Amniotic epithelial cell (primary cell): ENCODE results near the gene HMX2.

Experiments used
- DNase-seq: peaks from one replicate; pipeline ENCODE4 v3.0.0-alpha.2; 2010; ENCODE audit warnings: low read depth

HMX2 gene, protein sequence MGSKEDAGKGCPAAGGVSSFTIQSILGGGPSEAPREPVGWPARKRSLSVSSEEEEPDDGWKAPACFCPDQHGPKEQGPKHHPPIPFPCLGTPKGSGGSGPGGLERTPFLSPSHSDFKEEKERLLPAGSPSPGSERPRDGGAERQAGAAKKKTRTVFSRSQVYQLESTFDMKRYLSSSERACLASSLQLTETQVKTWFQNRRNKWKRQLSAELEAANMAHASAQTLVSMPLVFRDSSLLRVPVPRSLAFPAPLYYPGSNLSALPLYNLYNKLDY

DNA sequence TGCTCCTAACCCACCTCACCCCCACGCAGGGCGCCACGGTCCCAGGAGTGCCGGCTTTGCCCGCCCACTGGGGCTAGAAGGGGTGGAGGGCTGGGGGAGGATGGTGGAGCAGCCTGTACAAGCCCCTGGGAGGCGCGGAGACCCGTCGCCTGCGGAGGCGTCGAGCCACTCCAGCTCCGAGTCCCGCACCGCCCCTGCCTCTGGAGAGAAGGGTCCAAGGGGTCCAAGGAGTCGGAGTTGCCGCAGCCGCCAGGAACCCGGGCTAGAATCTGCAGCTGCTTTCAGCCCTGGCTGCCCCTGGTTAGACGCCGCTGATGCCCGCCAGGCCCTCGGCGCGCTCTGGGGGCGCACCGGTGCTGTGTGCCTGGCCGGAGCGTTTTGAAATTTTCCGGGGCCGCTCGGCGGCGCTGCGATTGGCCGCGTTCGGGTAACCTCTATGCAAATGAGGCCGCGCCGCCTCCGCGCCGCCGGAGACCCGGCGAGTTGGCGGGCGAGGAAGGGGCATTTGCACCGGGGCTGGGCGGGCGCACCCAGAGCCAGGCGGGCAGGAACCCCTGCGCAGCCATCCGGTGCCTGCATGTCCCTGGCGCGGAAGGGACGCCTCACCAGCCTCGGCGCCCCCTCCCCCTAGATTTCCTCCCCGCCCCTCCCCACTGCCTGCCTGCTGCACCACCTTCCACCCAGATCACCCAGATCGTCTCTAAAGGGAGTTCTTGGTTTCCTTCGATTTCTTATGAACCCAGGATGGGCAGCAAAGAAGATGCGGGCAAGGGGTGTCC, at the start of gene HMX2:
Gene HMX2, plus strand, starts transcription at position 502 of the 779 bp plus-strand sequence. Its CDS starts 243 bp downstream, at position 745.
- DNase-seq, result no peak

DNA sequence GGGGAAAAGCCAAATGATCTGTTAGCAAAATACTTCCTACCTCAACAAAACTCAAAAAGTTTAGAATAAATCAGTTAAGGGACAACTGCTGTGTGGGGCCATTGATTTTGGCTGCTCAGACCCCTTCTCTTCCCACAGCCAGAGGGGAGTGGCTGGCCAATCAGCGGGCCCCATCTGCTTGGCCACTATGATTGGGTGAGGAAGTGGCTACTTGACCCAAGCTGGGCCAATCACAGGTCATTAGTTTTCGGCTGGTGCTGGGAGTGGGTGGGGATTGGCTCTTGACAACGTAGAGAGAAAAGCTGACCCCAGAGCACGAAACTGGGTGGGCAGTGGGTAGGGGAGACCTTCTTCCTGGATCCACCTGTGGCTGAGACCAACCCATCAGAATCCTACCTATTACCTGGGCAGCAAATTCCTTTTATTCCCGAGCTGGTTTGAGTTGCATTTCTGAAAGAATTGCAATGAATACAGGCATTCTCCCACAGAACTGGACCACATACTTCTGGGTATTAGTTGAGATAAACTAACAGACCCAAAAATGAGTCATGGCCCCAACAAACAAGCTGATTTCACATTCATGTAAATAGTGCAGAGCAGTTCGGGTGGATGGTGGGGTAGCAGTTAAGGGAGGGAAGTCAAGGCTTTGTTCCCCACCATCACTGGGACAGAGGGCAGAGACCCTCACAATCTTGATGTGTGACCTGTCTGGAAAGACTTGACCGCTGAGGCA, 47.7 kb upstream of the HMX2 start:
- DNase-seq, result peak; percentile 1

DNA sequence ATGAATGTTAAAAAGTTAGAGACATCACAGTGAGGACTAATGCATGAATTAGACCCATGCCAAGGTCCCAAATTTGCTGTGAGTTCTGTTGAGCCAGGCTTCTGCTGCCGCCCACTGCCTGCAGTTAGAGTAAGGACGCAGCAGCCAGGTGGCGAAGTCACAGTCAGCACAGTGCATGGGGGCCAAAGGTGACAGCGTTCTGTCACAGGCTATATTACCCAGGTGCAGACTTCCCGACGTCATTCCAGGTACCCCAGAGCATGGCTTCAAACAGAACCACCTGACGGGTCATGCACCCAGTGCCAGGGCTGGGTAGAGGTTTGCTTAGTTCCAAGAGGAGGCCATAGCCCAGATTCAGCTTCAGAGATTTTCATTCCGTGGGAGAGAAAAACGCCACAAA, 46.1 kb upstream of the HMX2 start:
- DNase-seq, result no peak

DNA sequence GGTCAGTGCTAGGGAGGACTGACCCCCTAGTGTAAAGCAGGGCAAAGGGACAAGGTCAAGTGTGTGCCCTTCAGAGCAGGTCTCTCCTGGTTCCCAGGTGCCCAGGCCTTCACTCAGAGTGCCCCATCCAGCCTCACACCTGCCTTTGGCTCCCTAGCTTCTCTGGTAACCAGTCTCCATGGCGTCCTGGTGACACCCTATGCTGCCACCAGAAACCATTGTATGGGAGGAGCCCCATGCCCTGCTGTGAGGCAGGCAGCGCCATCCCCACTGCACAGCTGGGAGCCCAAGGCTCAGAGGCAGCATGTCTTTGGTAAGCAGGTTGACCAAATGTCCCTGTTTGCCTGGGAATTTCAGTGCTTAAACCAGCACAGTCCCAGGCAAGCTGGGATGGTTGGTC, 45.3 kb upstream of the HMX2 start:
- DNase-seq, result no peak

DNA sequence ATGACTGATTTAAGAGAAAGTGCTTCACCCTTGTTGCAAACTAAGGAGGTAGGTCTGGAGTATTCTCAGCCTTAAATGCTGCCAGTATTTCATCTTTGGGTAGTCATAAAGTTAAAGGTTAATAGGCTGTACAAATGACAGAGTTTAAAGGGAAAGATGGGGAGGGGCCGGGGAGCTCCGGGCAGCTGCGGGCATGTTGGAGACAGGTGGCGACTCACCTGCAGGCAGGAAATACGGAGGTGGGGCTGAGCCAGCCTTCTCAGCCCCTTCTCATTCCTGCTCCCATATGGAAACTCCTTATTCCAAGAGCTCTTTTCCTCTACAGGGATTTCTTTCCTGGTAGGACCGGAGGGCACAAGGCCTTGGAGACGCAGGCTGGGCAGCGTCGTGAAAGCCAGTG, 44.0 kb upstream of the HMX2 start:
- DNase-seq, result no peak

DNA sequence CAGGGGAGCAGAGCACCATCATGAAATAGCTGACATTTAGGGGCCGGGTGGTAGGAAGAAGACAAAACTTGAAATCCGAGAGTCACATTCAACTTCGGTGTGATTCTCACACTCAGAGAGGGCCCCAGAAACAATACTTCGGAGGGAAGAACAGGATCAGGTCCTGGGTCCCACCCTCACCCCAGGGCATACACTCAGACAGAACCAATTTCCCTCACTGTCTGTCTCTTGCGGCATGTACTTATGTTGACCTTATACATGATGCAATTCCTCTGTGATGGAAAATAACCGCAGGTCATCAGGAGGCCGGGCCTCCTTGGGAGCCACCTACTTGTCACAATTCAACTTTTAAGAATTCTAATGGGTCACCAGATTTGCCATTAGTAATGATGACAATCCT, 38.5 kb upstream of the HMX2 start:
- DNase-seq, result no peak

DNA sequence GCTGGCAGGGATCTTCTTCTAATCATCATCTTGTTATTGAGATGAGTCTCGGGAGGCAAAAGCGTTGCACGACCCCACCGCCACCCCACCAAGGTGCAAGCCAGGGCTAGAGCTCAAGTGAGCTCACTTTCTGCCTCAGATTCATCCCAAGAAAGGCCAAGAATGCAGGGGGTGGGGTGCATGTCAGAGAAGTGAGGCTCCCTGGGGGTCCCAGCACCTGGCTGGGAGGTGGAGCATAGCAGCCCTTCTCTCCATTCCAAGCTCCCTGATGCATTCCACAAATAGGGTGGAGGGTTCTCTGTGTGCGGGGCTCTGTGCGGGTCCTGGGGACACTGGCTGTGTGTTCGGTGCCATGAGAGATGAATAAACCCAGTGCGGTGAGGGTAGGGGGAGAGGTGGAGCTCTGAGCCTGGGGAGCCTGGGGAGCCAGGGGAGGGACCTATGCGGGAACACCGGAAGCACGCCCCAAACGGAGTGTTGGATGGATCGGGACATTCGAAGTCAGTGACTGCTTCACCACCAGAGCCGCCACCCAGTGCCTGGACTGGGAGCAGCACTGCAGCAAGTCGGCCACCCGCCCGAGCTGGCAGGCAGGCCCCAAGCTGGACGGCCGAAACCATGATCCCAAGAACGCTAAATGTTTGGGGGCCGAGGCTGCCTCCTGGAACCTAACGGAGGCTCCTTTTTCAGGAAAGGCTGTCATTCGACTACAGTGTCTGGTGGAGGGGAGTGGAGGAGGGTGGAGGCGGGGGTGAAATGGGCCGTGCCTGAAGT, 30.1 kb upstream of the HMX2 start:
- no peak for DNase-seq

DNA sequence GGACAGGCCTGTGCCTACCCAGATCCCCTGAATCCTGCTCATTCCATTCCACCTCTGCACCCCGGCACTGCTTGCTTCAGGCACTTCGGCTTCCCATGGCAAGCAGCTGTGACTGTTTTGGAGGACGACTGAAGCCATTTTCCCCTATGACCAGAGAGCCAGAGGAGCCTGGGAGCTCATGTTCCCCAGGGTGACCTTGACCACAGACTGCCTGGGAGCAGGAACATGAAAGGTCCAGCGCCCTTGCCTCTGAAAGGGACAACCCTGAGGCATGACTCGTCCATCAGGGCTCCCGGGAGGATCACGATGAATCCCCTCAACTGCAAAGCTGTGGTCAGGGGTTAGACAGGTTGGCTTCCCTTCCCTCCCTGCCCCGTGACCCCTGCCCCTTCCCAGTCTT, 28.9 kb upstream of the HMX2 start:
- no peak for DNase-seq

DNA sequence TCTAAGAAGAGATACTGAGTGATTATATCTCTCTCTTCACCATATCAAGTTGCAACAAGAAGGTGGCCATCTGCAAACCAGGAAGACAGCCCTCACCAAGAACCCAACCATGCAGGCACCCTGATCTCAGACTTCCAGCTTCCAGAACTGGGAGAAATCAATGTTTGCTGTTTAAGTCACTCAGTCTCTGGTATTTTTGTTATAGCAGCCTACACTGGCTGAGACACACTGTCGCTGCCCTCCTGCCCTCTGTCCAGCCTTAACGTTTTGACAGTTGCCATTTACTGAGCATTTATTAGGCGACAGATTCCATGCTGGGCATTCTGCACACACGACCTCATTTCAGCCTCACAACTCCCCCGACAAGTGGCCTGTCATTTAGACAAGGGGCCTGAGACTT, 21.7 kb upstream of the HMX2 start:
- DNase-seq, result no peak

DNA sequence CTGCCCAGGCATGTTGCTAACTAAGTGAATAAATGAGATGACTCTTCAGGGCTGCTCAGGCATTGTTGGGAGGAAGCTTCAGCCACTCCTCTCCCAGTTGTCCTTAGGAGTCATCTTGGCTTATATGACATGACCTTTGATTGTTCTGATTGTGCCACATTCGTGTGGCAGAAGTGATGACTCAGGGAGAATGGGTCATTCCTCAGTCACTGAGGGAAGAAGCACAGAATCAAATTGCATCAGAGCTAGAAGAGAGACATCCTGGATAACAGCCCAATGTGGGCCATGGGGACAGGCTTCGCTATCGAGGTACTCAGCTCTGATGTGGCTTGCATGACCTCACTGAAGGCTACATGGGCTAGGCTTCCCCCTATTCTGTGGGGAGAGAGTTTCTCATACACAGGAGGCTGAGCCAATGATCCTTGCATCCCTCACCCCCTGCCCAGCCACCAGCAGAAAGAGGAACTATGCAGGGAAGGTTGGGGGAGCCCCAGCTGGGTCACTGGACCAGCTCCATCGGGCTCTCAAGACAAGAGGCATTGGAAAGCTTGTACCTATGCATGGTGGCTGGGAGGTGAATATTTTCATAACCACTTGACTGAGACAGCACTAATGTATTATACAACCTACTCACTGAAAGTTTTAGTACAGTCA, 18.2 kb upstream of the HMX2 start:
- no peak for DNase-seq

DNA sequence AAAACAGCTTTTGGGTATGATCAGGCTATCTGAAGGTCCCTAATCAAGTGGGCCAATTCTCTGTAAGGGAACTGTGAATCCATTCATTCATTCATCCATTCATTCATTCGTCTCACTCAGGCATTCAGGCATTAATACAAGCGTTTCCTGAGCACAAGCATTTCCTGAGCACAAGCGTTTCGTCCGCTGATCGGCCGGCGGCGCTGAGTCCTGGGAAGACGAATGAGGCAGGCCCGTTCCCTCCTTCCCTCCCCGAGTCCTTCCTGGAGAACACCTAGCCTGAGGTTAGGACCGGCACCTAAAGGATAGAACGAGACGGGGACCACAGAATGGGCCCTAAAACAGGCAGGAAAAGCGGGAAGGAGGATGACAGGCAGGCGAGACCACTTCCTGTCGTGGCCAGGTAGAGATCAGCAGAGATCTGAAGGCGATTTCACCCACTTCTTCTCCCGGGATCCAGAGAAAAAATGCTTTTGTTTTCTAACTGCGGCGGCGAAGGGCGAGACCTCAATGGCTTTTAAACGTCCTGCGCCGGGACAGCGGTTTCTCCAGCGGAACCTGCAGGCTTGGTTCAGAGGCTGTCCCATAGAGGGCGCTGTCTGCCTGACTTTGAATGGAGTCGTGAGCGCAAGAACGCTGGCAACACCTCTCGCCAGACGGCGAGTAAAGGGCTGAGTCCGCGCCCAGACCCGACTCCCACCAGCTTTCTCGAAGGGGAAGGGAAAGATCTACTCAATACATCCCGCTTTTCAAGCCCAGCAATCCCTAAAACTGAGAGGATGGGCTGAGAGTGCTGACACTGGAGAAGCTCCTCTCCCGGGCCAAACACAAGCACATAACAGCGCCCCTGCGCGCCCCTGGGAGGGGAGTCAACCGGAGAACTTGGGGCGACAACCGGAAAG, 15.1 kb upstream of the HMX2 start:
- DNase-seq, result peak; percentile 67

DNA sequence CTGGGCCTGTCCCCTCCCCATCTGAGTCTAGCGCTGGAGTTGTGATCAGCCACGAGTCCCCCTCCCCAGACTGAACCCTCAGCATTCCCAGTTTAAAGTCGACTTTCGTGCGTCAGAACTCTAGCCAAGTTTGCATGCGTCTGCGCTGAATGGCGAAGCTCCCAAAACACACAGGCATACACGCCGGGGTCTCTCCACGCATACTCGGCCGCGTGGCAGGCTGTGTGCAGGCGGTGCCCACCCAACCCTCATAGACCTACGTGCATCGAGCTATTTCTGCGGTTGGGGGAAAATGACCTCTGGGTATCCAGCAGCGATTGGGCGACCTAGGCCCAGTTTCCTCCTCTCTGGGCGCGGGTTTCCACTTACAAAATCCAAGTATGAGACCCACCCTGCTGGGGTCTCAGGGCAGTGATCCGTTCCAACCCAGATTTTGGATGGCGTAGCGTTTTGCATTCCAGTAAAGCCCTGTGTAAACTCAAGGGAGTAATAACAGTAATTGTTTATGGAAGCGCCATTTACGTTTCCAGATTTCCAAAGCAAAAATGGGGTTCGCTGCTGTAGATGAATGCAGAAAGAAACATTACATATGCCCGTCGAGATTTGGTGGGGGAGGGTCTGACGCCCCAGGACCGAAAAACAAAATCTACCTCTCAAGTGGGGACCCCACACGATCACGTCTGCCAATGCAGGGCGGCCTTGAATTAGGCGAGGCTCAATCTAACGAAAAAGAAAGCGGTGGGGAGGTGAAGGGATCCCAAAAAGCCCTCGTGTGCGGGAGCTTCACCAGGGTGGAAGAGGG, 14.2 kb upstream of the HMX2 start:
- DNase-seq, result no peak

DNA sequence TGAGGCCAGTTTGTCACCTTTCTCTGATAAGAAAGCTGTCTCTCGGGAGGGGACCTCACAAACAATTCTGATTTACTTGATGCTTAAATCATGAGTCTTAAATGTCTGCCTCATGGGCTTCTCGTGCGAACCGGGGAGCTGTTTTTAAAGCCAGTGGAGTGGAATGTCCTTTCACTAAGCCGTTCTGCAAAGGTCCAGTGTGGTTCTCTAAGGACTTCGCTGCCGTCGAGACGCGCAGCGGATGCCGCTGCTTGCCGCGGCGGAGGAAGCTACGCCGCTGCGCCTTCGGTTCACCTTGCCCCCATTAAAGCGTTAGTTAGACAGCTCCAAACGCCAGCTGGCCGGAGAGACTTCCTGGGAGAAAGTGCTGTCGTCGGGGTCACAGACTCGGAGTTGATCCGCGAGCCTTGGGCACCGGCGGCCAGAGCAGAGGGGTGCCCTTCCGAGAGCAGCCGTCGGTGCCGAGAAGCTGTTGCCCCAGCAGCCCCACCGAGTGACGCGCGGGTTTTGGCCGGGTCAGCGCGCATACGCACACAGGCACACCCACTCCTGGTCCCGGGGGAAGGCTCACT, 13.5 kb upstream of the HMX2 start:
- no peak for DNase-seq

DNA sequence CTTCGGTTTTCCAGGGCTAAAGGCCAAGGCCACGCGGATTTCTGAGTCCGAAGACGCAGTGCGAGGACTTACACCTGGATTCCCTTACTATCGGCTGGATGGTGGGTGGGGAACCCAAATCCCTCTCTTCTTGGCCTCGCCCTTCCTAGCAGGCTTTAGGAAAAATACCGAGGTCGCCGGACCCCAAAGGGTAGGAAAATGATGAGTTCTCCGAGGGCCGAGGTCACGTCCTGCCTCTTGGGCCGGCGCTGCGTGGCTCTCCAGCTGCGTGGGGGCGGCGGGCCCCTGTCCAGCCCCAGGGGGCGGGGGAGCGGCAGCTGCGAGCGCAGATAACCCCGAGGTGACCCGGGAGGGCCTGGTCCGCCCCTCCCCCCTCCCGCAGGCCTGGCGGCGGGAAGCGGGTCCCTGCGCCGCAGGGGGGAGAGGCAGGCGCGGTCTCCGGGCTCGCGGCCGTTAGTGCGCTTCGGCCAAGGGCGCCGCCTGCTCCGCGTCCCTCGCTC, 13.0 kb upstream of the HMX2 start:
- no peak for DNase-seq

DNA sequence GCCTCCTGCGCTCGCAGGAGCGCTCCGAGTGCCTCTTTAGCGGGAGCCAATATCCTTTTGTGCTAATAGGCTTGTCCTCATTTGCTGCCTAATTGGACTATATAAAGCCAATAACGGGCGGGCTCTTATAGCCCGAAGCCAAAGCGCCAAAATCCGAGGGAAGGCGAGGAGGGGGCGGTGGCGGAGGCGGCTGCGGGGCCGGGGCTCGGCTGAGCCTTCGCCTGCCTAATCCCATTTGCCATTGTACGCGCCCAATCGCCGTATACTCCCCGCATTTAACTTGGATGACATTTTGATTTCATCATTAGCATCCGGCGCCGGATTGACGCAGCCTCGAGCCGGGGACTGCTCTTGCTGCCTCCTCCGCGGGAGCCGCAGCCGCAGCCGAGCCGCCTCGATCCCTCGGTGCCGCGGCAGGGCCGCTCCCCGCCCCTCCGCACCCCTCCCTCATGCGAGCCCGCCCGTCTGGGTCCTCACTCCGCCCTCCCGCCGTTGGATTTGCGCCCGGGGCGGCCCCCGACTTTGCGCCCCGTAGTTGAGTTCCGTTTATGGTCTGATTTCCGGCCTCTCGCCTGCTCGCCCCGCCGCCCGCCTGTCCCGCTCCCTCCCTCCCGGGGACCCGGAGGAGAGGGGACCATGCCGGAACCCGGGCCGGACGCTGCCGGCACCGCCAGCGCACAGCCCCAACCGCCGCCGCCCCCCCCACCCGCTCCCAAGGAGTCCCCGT, 12.4 kb upstream of the HMX2 start, which contains the start of gene HMX3:
Gene HMX3, plus strand, starts transcription at position 556 of the 727 bp plus-strand sequence. Its CDS starts 81 bp downstream, at position 637.
- DNase-seq, result no peak

DNA sequence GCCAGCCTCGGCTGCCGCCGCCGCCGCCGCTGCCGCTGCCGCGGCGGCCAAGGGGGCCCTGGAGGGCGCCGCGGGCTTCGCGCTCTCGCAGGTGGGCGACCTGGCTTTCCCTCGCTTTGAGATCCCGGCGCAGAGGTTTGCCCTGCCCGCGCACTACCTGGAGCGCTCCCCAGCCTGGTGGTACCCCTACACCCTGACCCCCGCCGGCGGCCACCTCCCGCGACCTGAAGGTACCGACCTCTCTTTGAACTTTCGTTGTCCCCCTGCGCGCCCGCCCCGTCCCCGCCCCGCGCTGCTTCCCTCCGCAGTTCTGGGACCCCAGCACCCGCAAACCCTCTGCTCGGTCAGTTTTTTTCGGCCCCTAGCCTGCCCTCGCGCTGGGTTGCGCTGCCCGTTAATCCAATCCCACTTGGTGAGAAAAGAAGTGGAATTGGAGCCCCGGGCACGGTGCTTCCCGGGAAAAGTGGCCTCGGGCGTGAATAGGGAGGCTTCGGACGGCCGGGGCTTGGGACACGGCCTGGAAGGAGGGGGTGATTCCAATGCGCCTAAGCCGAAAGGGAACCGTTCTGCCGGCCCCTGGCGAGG, 11.6 kb upstream of the HMX2 start:
- no peak for DNase-seq

DNA sequence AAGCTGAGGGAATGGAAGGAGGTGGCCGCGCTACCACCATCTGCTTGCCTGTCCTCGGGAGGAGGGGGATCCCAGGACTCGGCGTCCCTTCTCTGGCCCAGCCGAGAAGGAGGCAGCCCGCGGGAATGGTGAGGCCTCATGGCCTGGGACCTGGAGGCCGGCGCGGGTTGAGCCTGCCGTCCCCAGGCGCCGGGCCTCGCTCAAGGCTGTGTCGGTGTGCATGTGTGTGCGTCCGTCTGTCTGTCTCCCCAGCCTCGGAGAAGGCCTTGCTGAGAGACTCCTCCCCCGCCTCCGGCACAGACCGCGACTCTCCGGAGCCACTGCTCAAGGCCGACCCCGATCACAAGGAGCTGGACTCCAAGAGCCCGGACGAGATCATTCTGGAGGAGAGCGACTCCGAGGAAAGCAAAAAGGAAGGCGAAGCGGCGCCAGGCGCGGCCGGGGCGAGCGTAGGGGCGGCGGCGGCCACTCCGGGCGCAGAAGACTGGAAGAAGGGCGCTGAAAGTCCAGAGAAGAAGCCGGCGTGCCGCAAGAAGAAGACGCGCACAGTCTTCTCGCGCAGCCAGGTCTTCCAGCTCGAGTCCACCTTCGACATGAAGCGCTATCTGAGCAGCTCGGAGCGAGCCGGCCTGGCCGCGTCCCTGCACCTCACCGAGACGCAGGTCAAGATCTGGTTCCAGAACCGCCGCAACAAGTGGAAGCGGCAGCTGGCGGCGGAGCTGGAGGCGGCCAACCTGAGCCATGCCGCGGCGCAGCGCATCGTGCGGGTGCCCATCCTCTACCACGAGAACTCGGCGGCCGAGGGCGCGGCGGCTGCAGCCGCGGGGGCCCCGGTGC, 10.9 kb upstream of the HMX2 start:
- DNase-seq, result no peak
